ENCODE data around the gene DNAH10. TPM values are rescaled to one million over a fixed set of nuclear protein-coding genes. Genes with fewer than 3 reads are reported as not detected.

Gene DNAH10
- total and polyA plus RNA-seq, 12 donors = 0.06 to 1.5 (median 0.28) TPM

GRCh38 chr12:123898673-123899072 lies 136.6 kb downstream of the DNAH10 start:
- no peak for DNase-seq
- Histone ChIP-seq H3K4me1 (replicated peaks in 1 of 2) (no peaks in the 10 kb centered on the region), H3K27ac (no peak overlapping the region), H3K9me3 (replicated peaks in 1 of 3) (no peaks in the 10 kb centered on the region), H3K27me3 (peaks cover 3% of the 10 kb centered on the region), H3K4me3 (no peak overlapping the region), H3K36me3 (replicated peaks in 1 of 2) (no peaks in the 10 kb centered on the region)
- intact Hi-C loops (cut with DNase I) = no loop called here
- no peak for TF ChIP-seq POLR2A (IDR thresholded peaks at IDR 0.05)
- TF ChIP-seq, protein P1, sequence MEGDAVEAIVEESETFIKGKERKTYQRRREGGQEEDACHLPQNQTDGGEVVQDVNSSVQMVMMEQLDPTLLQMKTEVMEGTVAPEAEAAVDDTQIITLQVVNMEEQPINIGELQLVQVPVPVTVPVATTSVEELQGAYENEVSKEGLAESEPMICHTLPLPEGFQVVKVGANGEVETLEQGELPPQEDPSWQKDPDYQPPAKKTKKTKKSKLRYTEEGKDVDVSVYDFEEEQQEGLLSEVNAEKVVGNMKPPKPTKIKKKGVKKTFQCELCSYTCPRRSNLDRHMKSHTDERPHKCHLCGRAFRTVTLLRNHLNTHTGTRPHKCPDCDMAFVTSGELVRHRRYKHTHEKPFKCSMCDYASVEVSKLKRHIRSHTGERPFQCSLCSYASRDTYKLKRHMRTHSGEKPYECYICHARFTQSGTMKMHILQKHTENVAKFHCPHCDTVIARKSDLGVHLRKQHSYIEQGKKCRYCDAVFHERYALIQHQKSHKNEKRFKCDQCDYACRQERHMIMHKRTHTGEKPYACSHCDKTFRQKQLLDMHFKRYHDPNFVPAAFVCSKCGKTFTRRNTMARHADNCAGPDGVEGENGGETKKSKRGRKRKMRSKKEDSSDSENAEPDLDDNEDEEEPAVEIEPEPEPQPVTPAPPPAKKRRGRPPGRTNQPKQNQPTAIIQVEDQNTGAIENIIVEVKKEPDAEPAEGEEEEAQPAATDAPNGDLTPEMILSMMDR (IDR thresholded peaks at IDR 0.05) = no peak
- WGBS, 4 donors = 81 to 90% (median 89%) methylated on average over 17 to 18 of the region's 18 CpGs

GRCh38 chr12:123899368-123899767 lies 137.3 kb downstream of the DNAH10 start:
- no peak for DNase-seq

GRCh38 chr12:123900871-123901376 lies 138.8 kb downstream of the DNAH10 start:
- Histone ChIP-seq H3K27me3 (peaks cover 3% of the 10 kb centered on the region), H3K4me3 (no peak overlapping the region), H3K9me3 (replicated peaks in 1 of 3) (no peaks in the 10 kb centered on the region), H3K4me1 (replicated peaks in 1 of 2) (no peaks in the 10 kb centered on the region), H3K36me3 (replicated peaks in 1 of 2) (no peaks in the 10 kb centered on the region), H3K27ac (no peak overlapping the region)
- no peak for DNase-seq
- WGBS, 4 donors = 50 to 59% (median 56%) methylated on average over 9 of the region's 9 CpGs
- intact Hi-C loops (cut with DNase I) = loop anchor here (5.0 to 10.0 kb wide), 2 partner anchors 84 to 86 kb away; no protein-coding TSS in a partner anchor
- TF ChIP-seq, protein P1 (IDR thresholded peaks at IDR 0.05) = no peak
- TF ChIP-seq POLR2A (IDR thresholded peaks at IDR 0.05) = no peak

More at GRCh38 chr12:123899368-123899767, 137.3 kb downstream of the DNAH10 start:
- Histone ChIP-seq H3K9me3 (replicated peaks in 1 of 3) (no peaks in the 10 kb centered on the region), H3K27me3 (peaks cover 3% of the 10 kb centered on the region), H3K4me3 (no peak overlapping the region), H3K4me1 (replicated peaks in 1 of 2) (no peaks in the 10 kb centered on the region), H3K36me3 (replicated peaks in 1 of 2) (no peaks in the 10 kb centered on the region), H3K27ac (no peak overlapping the region)
- TF ChIP-seq, protein P1 (IDR thresholded peaks at IDR 0.05) = no peak
- no peak for TF ChIP-seq POLR2A (IDR thresholded peaks at IDR 0.05)
- intact Hi-C loops (cut with DNase I) = no loop called here
- WGBS, 4 donors = 85 to 91% (median 90%) methylated on average over 9 of the region's 9 CpGs

GRCh38 chr12:123902821-123903220 lies 140.7 kb downstream of the DNAH10 start:
- Histone ChIP-seq H3K4me3 (no peak overlapping the region), H3K27me3 (no peaks in the 10 kb centered on the region), H3K4me1 (replicated peaks in 1 of 2) (no peaks in the 10 kb centered on the region), H3K27ac (no peak overlapping the region), H3K36me3 (replicated peaks in 1 of 2) (no peaks in the 10 kb centered on the region), H3K9me3 (replicated peaks in 1 of 3) (no peaks in the 10 kb centered on the region)
- DNase-seq = no peak
- WGBS, 4 donors = 68 to 100% (median 78%) methylated on average over 1 to 13 of the region's 13 CpGs
- intact Hi-C loops (cut with DNase I) = loop anchor here (5.0 to 10.0 kb wide), 2 partner anchors 82 to 84 kb away; no protein-coding TSS in a partner anchor
- TF ChIP-seq, protein P1 (IDR thresholded peaks at IDR 0.05) = no peak
- TF ChIP-seq POLR2A (IDR thresholded peaks at IDR 0.05) = no peak

Measured in adrenal gland (tissue), 12 donors.